Sigmoid colon (tissue), 7 donors: ENCODE results near the gene ASAP3. TPM values are rescaled to one million over a fixed set of nuclear protein-coding genes. Genes with fewer than 3 reads are reported as not detected.
A peak's percentile ranks its signal among the peaks of the same experiment; 100 is the strongest.

Source experiments
- DNase-seq: peaks from one replicate; pipeline ENCODE4 v3.0.0-alpha.2; 2019
- H3K27ac ChIP-seq, 4 donors: fragments of 200-600 bp; sonication (generic); one replicate each; pipeline ENCODE4 v1.5.1; 2016 to 2019; ENCODE audit warnings: mild to moderate bottlenecking in 1 of 4
- H3K27me3 ChIP-seq, 3 donors: fragments of 200-600 bp; sonication (generic); one replicate each; pipeline ENCODE4 v1.5.1; 2019; ENCODE audit warnings: mild to moderate bottlenecking in 1 of 3
- H3K36me3 ChIP-seq, 4 donors: fragments of 200-600 bp; sonication (generic); one replicate each; pipeline ENCODE4 v1.5.1; 2016 to 2019
- H3K4me1 ChIP-seq, 4 donors: fragments of 200-600 bp; sonication (generic); one replicate each; pipeline ENCODE4 v1.5.1; 2017 to 2019
- H3K4me3 ChIP-seq, 4 donors: fragments of 200-600 bp; sonication (generic); one replicate each; pipeline ENCODE4 v1.5.1; 2017 to 2019; ENCODE audit warnings: mild to moderate bottlenecking in 2 of 4, moderate library complexity in 1 of 4
- H3K9me3 ChIP-seq, 4 donors: fragments of 200-600 bp in 3 of 4; sonication (generic) in 3 of 4; one replicate each; pipeline versions ENCODE4 v1.5.1 to v1.6.1; 2013 to 2019
- CTCF ChIP-seq, 4 experiments: fragments of 450-650 bp in 3 of 4; fragments of 200-600 bp in 1 of 4; IDR thresholded peaks; one replicate each; pipeline ENCODE4 v1.5.1; 2016 to 2019; ENCODE audit warnings: antibody characterized with exemption in 4 of 4, mild to moderate bottlenecking in 3 of 4, moderate library complexity in 2 of 4
- EP300 ChIP-seq, 4 donors: sonication (generic); formaldehyde crosslinking; IDR thresholded peaks; one replicate each; pipeline ENCODE4 v1.6.1; 2017; ENCODE audit warnings: antibody characterized with exemption in 4 of 4
- POLR2A ChIP-seq, 2 donors: fragments of 450-650 bp; IDR thresholded peaks; one replicate each; pipeline ENCODE4 v1.6.1; 2016; ENCODE audit warnings: antibody characterized with exemption in 2 of 2, mild to moderate bottlenecking in 2 of 2, moderate library complexity in 2 of 2
- POLR2AphosphoS5 ChIP-seq, 4 donors: sonication (generic); formaldehyde crosslinking; IDR thresholded peaks; one replicate each; pipeline ENCODE4 v1.6.1; 2017; ENCODE audit warnings: antibody characterized with exemption in 4 of 4
- WGBS, 2 donors: extraction: QIAGEN DNeasy Blood & Tissue Kit; methylation state at CpG; one replicate each; pipeline ENCODE4 v1.1.7; 2013; 5-methylcytosine and 5-hydroxymethylcytosine counted together
- intact Hi-C: fragments of 100-400 bp; cut with DNase I; formaldehyde crosslinking; loops from one replicate; pipeline ENCODE4 v1.15.1; 2023
- polyA plus RNA-seq, 3 donors: library from polyadenylated mRNA; stranded (reverse); fragments of 200-250 nt; gene quantifications; one replicate each; pipeline ENCODE4 v1.2.3, GENCODE V29; 2013
- total RNA-seq, 4 donors: library from RNA; depleted of rRNA; stranded (reverse); fragments of >200 nt; gene quantifications; one replicate each; pipeline ENCODE4 v1.1.0, GENCODE V29; 2016
- donor health status: healthy with polysubstance abuse.
- donor health status: Bipolar disorder and iron deficiency.
- donor health status: healthy.

The ASAP3 gene
- total and polyA plus RNA-seq, 7 donors = 20.6 to 51.0 (median 22.5) TPM

- no peaks in the 10 kb centered on the region for H3K9me3 ChIP-seq
- no peak for DNase-seq
- H3K27me3 ChIP-seq = no peaks in the 10 kb centered on the region
- H3K27ac ChIP-seq = no peak overlapping the region
- peaks cover 0 to 33% (median 28%) of the 10 kb centered on the region in 4 donors for H3K4me1 ChIP-seq
- intact Hi-C loops = loop anchor here (10.0 kb wide), 1 partner anchor 232 kb away; no protein-coding TSS in a partner anchor
- WGBS, 2 donors = 92 to 94% methylated on average over 8 of the region's 8 CpGs
- H3K36me3 ChIP-seq = peaks cover 0 to 48% (median 5%) of the 10 kb centered on the region in 4 donors
- H3K4me3 ChIP-seq = no peak overlapping the region
- TF ChIP-seq POLR2AphosphoS5 (IDR thresholded peaks at IDR 0.05) (no peak), CTCF (IDR thresholded peaks at IDR 0.05) (no peak), EP300 (IDR thresholded peaks at IDR 0.05) (no peak), POLR2A (IDR thresholded peaks at IDR 0.05) (no peak)
Observed at GRCh38 chr1:23407016-23407630, 76.9 kb downstream of the ASAP3 start.

- H3K4me1 ChIP-seq = peaks cover 0 to 26% (median 20%) of the 10 kb centered on the region in 4 donors
- H3K4me3 ChIP-seq = no peak overlapping the region
- intact Hi-C loops = loop anchor here (2.0 to 10.0 kb wide), 3 partner anchors 37 to 231 kb away; partner anchors contain the start of genes HNRNPR and ZNF436
- H3K9me3 ChIP-seq = no peaks in the 10 kb centered on the region
- no peaks in the 10 kb centered on the region for H3K27me3 ChIP-seq
- H3K27ac ChIP-seq = no peak overlapping the region
- TF ChIP-seq POLR2AphosphoS5 (IDR thresholded peaks at IDR 0.05) (no peak), CTCF (IDR thresholded peaks at IDR 0.05) (no peak), POLR2A (IDR thresholded peaks at IDR 0.05) (no peak), EP300 (IDR thresholded peaks at IDR 0.05) (no peak)
- no peak for DNase-seq
- WGBS, 2 donors = 73 to 98% methylated on average over 3 of the region's 3 CpGs
- H3K36me3 ChIP-seq = peaks cover 0 to 48% (median 5%) of the 10 kb centered on the region in 4 donors
Observed at GRCh38 chr1:23405946-23406345, 78.0 kb downstream of the ASAP3 start.

- H3K9me3 ChIP-seq = no peaks in the 10 kb centered on the region
- peak overlapping the region; percentile 59 to 74 (median 70) for H3K27ac ChIP-seq
- intact Hi-C loops = loop anchor here (2.0 to 10.0 kb wide), 3 partner anchors 35 to 229 kb away; partner anchors contain the start of genes HNRNPR and ZNF436
- peak; percentile 95 for DNase-seq
- 3 to 10% methylated on average over 19 of the region's 19 CpGs for WGBS, 2 donors
- TF ChIP-seq CTCF (IDR thresholded peaks at IDR 0.05) (peak; percentile 80 to 96 (median 95)), POLR2AphosphoS5 (IDR thresholded peaks at IDR 0.05) (peak in 3 of 4 donors; percentile 19 to 50 (median 32)), EP300 (IDR thresholded peaks at IDR 0.05) (no peak), POLR2A (IDR thresholded peaks at IDR 0.05) (no peak)
- H3K4me1 ChIP-seq = peaks cover 0 to 26% (median 20%) of the 10 kb centered on the region in 4 donors
- H3K4me3 ChIP-seq = peak overlapping the region in 2 of 4 donors; percentile 18 to 21
- H3K36me3 ChIP-seq = peaks cover 0 to 36% (median 3%) of the 10 kb centered on the region in 4 donors
- H3K27me3 ChIP-seq = no peaks in the 10 kb centered on the region
Observed at GRCh38 chr1:23403735-23404486, 80.1 kb downstream of the ASAP3 start.

- 51 to 80% methylated on average over 4 of the region's 4 CpGs for WGBS, 2 donors
- Histone ChIP-seq H3K27me3 (no peaks in the 10 kb centered on the region), H3K4me3 (peak overlapping the region in 1 of 4 donors; percentile 21), H3K36me3 (peaks cover 0 to 30% (median under 1%) of the 10 kb centered on the region in 4 donors), H3K4me1 (peaks cover 0 to 26% (median 20%) of the 10 kb centered on the region in 4 donors), H3K9me3 (no peaks in the 10 kb centered on the region), H3K27ac (peak overlapping the region; percentile 59 to 74 (median 70))
- DNase-seq = no peak
- intact Hi-C loops = loop anchor here (10.0 kb wide), 1 partner anchor 229 kb away; no protein-coding TSS in a partner anchor
- TF ChIP-seq CTCF (IDR thresholded peaks at IDR 0.05) = no peak
- no peak for TF ChIP-seq EP300 (IDR thresholded peaks at IDR 0.05)
- no peak for TF ChIP-seq POLR2A (IDR thresholded peaks at IDR 0.05)
- no peak for TF ChIP-seq POLR2AphosphoS5 (IDR thresholded peaks at IDR 0.05)
Observed at GRCh38 chr1:23403355-23403734, 80.6 kb downstream of the ASAP3 start.
